ENCODE results near the gene HACL1. TPM values are rescaled to one million over a fixed set of nuclear protein-coding genes. Genes with fewer than 3 reads are reported as not detected.
"Not testable (repeated sequence)": the region's sequence is repeated elsewhere in the genome, so short reads cannot be mapped to it uniquely, and the experiment has no call there.

The HACL1 gene
- total and polyA plus RNA-seq, 2 donors (not counting 1 experiment from before 2014, with no cell fraction given): 20.8 to 38.7 TPM

DNA sequence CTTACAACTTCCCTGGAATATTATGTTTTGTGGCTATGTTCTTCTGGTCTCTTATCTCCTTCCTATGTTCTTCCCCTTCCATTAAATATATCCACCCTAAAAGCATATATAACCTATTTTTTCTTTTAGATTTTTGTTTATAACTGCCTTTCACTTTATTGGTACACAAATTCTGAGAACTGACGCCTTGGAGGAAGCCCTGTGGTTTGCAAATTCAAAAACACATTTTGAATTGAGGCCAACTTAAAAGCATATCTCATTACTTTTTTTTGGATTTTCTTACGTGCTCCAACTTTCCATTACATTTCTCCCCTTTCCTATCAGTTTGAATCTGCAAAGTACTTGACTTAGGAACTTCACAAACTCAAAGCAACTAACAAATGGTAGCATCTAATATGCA, 64.5 kb downstream of the HACL1 start:
- Mint-ChIP-seq H3K27ac (no peak overlapping the region), H3K4me3 (no peak overlapping the region), H3K9me3 (ENCODE audit: insufficient read depth) (no peaks in the 10 kb centered on the region), H3K27me3 (no peaks in the 10 kb centered on the region), H3K4me1 (no peaks in the 10 kb centered on the region)
- H3K9me3 ChIP-seq (ENCODE audit: control extremely low read depth in 1 of 3, control insufficient read depth in 2 of 3, insufficient read depth in 1 of 3, low read length in 2 of 3): no peaks in the 10 kb centered on the region
- WGBS (ENCODE audit: insufficient coverage): 0% methylated on average over 2 of the region's 2 CpGs
- H3K4me1 ChIP-seq (ENCODE audit: control insufficient read depth in 2 of 2, insufficient read depth in 2 of 2, low read length in 2 of 2): no peaks in the 10 kb centered on the region
- no peak overlapping the region for H3K4me3 ChIP-seq (ENCODE audit: control extremely low read depth in 1 of 5, extremely low read depth in 1 of 5, insufficient read depth in 1 of 5, low read depth in 2 of 5, low read length in 4 of 5)
- no peak overlapping the region for H2AFZ ChIP-seq (ENCODE audit: insufficient read depth, low read depth, low read length, poor library complexity, severe bottlenecking)
- ChIA-PET CTCF (no interaction called here), POLR2A (no interaction called here)
- no peak overlapping the region for H3K27ac ChIP-seq (ENCODE audit: low read length in 2 of 2)
- H3K79me2 ChIP-seq (ENCODE audit: control insufficient read depth, insufficient read depth, low read length): no peaks in the 10 kb centered on the region
- no peak for DNase-seq
- ATAC-seq (ENCODE audit: low read depth): no peak
- H3K4me2 ChIP-seq (replicated peaks; ENCODE audit: low read depth, low read length, poor library complexity, severe bottlenecking): no peak overlapping the region
- H3K36me3 ChIP-seq (replicated peaks in 1 of 2; ENCODE audit: control extremely low read depth in 1 of 2, control insufficient read depth in 1 of 2, extremely low read depth in 1 of 2, insufficient read depth in 2 of 2, low read length in 1 of 2): no peaks in the 10 kb centered on the region
- no peak overlapping the region for H3K9ac ChIP-seq (ENCODE audit: low read length)
- H3K27me3 ChIP-seq (replicated peaks in 1 of 4; ENCODE audit: control extremely low read depth in 1 of 4, control insufficient read depth in 3 of 4, insufficient read depth in 4 of 4, low read length in 3 of 4): no peaks in the 10 kb centered on the region
- TF ChIP-seq CTCF (IDR thresholded peaks at IDR 0.05): no peak
- TF ChIP-seq EZH2 (IDR thresholded peaks at IDR 0.05; ENCODE audit: borderline replicate concordance, insufficient read depth, low read depth, low read length, poor library complexity, severe bottlenecking): no peak
- no peaks in the 10 kb centered on the region for H4K20me1 ChIP-seq (ENCODE audit: control insufficient read depth, insufficient read depth, low read length, poor library complexity, severe bottlenecking)
- intact Hi-C loops (cut with micrococcal nuclease): no loop called here

GRCh38 chr3:15535732-15536131, 65.6 kb downstream of the HACL1 start:
- H3K4me3 ChIP-seq (ENCODE audit: control extremely low read depth in 1 of 5, extremely low read depth in 1 of 5, insufficient read depth in 1 of 5, low read depth in 2 of 5, low read length in 4 of 5): no peak overlapping the region
- DNase-seq: no peak
- H3K79me2 ChIP-seq (ENCODE audit: control insufficient read depth, insufficient read depth, low read length): no peaks in the 10 kb centered on the region
- H3K4me2 ChIP-seq (replicated peaks; ENCODE audit: low read depth, low read length, poor library complexity, severe bottlenecking): no peak overlapping the region
- no peak overlapping the region for H2AFZ ChIP-seq (ENCODE audit: insufficient read depth, low read depth, low read length, poor library complexity, severe bottlenecking)
- intact Hi-C loops (cut with micrococcal nuclease): no loop called here
- TF ChIP-seq CTCF (IDR thresholded peaks at IDR 0.05) (no peak), EZH2 (IDR thresholded peaks at IDR 0.05; ENCODE audit: borderline replicate concordance, insufficient read depth, low read depth, low read length, poor library complexity, severe bottlenecking) (no peak)
- 100% methylated on average over 1 of the region's 1 CpG for WGBS (ENCODE audit: insufficient coverage)
- no peak overlapping the region for H3K27ac ChIP-seq (ENCODE audit: low read length in 2 of 2)
- no peaks in the 10 kb centered on the region for H3K9me3 Mint-ChIP-seq (ENCODE audit: insufficient read depth)
- ChIA-PET POLR2A (no interaction called here), CTCF (no interaction called here)
- H3K4me3 Mint-ChIP-seq: no peak overlapping the region
- H3K27ac Mint-ChIP-seq: no peak overlapping the region
- no peaks in the 10 kb centered on the region for H3K27me3 ChIP-seq (replicated peaks in 1 of 4; ENCODE audit: control extremely low read depth in 1 of 4, control insufficient read depth in 3 of 4, insufficient read depth in 4 of 4, low read length in 3 of 4)
- ATAC-seq (ENCODE audit: low read depth): no peak
- H3K9ac ChIP-seq (ENCODE audit: low read length): no peak overlapping the region
- H4K20me1 ChIP-seq (ENCODE audit: control insufficient read depth, insufficient read depth, low read length, poor library complexity, severe bottlenecking): no peaks in the 10 kb centered on the region
- H3K4me1 Mint-ChIP-seq: no peaks in the 10 kb centered on the region
- no peaks in the 10 kb centered on the region for H3K36me3 ChIP-seq (replicated peaks in 1 of 2; ENCODE audit: control extremely low read depth in 1 of 2, control insufficient read depth in 1 of 2, extremely low read depth in 1 of 2, insufficient read depth in 2 of 2, low read length in 1 of 2)
- no peaks in the 10 kb centered on the region for H3K4me1 ChIP-seq (ENCODE audit: control insufficient read depth in 2 of 2, insufficient read depth in 2 of 2, low read length in 2 of 2)
- no peaks in the 10 kb centered on the region for H3K27me3 Mint-ChIP-seq
- H3K9me3 ChIP-seq (ENCODE audit: control extremely low read depth in 1 of 3, control insufficient read depth in 2 of 3, insufficient read depth in 1 of 3, low read length in 2 of 3): no peaks in the 10 kb centered on the region

GRCh38 chr3:15532614-15533013, 68.8 kb downstream of the HACL1 start:
- intact Hi-C loops (cut with micrococcal nuclease); H3K9me3 Mint-ChIP-seq (ENCODE audit: insufficient read depth); H3K4me3 ChIP-seq (ENCODE audit: control extremely low read depth in 1 of 5, extremely low read depth in 1 of 5, insufficient read depth in 1 of 5, low read depth in 2 of 5, low read length in 4 of 5); H3K4me2 ChIP-seq (replicated peaks; ENCODE audit: low read depth, low read length, poor library complexity, severe bottlenecking); CTCF ChIA-PET; H3K27ac ChIP-seq (ENCODE audit: low read length in 2 of 2); H4K20me1 ChIP-seq (ENCODE audit: control insufficient read depth, insufficient read depth, low read length, poor library complexity, severe bottlenecking); DNase-seq; H3K27ac Mint-ChIP-seq; H2AFZ ChIP-seq (ENCODE audit: insufficient read depth, low read depth, low read length, poor library complexity, severe bottlenecking); H3K4me3 Mint-ChIP-seq; ATAC-seq (ENCODE audit: low read depth); H3K9ac ChIP-seq (ENCODE audit: low read length); H3K36me3 ChIP-seq (replicated peaks in 1 of 2; ENCODE audit: control extremely low read depth in 1 of 2, control insufficient read depth in 1 of 2, extremely low read depth in 1 of 2, insufficient read depth in 2 of 2, low read length in 1 of 2); H3K27me3 Mint-ChIP-seq; H3K27me3 ChIP-seq (replicated peaks in 1 of 4; ENCODE audit: control extremely low read depth in 1 of 4, control insufficient read depth in 3 of 4, insufficient read depth in 4 of 4, low read length in 3 of 4); H3K4me1 Mint-ChIP-seq; H3K4me1 ChIP-seq (ENCODE audit: control insufficient read depth in 2 of 2, insufficient read depth in 2 of 2, low read length in 2 of 2); H3K9me3 ChIP-seq (ENCODE audit: control extremely low read depth in 1 of 3, control insufficient read depth in 2 of 3, insufficient read depth in 1 of 3, low read length in 2 of 3); H3K79me2 ChIP-seq (ENCODE audit: control insufficient read depth, insufficient read depth, low read length); POLR2A ChIA-PET: not testable (repeated sequence)
- WGBS (ENCODE audit: insufficient coverage): 100% methylated on average over 1 of the region's 2 CpGs

Data from B cell (primary cell).